Effector CD8-positive, alpha-beta T cell (primary cell): ENCODE data around the gene TRIM23.
"Not testable (repeated sequence)": the region's sequence is repeated elsewhere in the genome, so short reads cannot be mapped to it uniquely, and the experiment has no call there.

ENCODE experiments used
- DNase-seq: peaks from one replicate; lab custom pipeline; 2025; lab: John Stamatoyannopoulos, UW
- total RNA-seq, 4 experiments: gene quantifications; one replicate each; lab custom pipeline; 2026; lab: John Stamatoyannopoulos, UW

Gene TRIM23
- total RNA-seq: 22.3 to 45.1 (median 38.6) reads per million in 4 experiments

GRCh38 chr5:65624025-65624570 is at the start of gene TRIM23:
Gene TRIM23 (minus strand): TSS chr5:65624333. CDS start chr5:65624274, 59 bp downstream.
- DNase-seq: peak; percentile 84

DNA sequence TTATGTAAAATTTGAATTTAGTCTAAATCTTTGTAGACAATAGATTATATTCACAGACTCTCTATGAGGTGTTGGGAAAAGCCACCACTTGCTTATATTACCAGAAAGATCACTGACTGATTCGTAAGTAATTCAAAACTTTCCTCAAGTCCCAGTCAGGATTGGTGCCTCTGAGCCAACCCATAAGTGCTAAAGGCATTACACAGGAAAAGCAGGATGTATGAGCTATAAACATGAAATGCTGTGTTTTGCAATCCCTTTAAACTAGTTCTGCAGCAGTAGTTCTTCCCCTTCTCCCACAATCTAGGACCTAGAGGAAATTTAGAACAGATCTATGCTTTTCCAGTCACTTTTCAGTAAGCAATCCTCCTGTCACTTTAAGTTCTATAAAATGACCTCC is 48.7 kb upstream of the TRIM23 start:
- no peak for DNase-seq

DNA sequence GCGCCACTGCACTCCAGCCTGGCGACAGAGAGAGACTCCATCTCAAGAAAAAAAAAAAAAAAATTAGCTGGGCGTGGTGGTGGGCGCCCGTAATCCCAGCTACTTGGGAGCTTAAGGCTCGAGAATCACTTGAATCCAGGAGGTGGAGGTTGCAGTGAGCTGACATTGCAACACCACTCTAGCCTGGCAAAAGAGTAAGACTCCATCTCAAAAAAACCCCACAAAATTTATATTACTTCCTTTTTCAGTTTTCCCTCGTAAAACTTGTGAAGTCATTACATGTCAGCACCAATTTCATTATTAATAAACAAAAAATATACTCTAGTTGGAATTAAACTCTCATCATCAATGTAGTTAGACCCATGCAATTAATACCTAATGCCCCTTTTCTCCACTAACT is 44.6 kb upstream of the TRIM23 start:
- DNase-seq: no peak

- DNase-seq: no peak
These were observed 39.8 kb upstream of the TRIM23 start for GRCh38 chr5:65663804-65664521.

- DNase-seq: no peak
These were observed 30.6 kb upstream of the TRIM23 start for GRCh38 chr5:65654713-65655112.

DNA sequence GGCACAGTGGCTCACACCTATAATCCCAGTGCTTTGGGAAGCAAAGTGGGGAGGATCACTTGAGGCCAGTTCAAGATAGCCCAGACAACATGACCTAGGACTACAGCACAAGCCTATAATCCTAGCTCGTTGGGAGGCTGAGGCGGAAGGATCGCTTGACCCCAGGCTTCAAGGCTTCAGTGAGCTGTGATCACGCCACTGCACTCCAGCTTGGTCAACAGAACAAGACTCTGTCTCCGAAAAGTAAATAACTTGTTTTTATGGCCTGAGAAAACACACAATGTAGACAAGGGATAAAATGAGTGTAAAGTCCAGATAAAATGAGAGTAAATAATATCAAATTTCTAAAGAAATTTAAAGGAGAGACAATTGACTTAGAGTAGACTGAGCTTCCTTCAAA is 27.0 kb upstream of the TRIM23 start:
- no peak for DNase-seq

DNA sequence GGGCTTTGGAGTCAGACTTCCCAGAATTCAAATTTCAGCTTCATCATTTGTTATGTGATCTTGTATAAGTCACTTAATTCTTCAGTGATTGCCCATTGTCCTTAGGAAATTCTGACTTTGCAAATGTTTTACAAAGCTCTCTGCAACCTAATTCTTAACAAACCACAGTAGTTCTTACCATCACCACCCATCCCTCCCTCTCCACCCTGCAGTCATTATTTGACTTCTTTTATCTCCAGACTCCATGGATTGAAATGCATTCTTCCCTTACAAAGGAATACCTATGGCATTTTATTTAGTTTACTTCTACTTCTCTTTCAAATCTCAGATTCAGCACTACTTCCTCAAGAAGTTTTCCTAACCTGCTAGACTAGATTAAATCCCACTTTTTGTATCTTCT is 23.8 kb upstream of the TRIM23 start:
- no peak for DNase-seq

DNA sequence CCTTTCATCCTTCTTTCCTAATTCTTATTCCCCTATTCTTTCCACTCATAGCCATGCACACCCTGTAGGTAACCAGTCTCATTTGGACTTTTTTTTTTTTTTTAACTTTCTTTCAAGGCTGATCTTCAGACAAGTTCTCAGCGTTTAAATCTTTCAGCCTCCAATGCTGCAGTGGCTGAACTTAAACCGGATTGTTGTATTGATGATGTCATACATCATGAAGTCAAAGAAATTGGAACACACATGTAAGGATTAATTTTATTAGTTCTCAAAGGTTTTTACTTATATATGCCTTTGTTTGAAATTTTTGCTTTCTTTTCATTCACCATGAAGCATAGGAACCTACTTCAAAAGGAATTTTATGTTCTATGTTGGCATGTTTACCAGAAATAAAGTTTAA is 22.8 kb upstream of the TRIM23 start:
- DNase-seq: no peak

GRCh38 chr5:65640240-65640639 is 16.1 kb upstream of the TRIM23 start:
- DNase-seq: no peak

DNA sequence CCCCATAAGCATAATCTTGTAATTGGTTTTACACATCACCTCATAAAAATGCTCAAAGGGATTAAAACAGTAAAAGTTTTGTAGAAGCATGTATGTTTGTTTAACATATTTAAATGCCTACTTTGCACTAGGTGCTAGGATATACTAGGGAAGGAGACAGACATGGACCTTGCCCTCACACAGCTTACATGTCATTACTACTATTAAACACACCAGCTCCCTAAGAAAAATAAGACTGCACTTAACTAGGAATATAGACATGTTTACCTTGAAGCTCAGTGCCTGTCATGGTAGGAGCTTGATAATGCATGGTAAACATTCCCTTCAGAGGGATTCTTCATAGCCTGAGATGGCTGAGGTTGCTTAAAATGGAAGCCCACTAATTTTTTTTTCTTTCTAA is 6.8 kb upstream of the TRIM23 start:
- DNase-seq: no peak

GRCh38 chr5:65625743-65626142 is 1.6 kb upstream of the TRIM23 start:
- DNase-seq: no peak

- DNase-seq: peak; percentile 80
These were observed 730 bp upstream of the TRIM23 start, which contains the start of the genes SHLD3 and TRAPPC13 for GRCh38 chr5:65624571-65625555. Gene SHLD3 (plus strand): TSS chr5:65625027. CDS start chr5:65629588, 4,561 bp downstream. Gene TRAPPC13 (plus strand): TSS chr5:65625027. CDS start chr5:65625061, 34 bp downstream.

- no peak for DNase-seq
These were observed 651 bp downstream of the TRIM23 start for GRCh38 chr5:65623482-65623881.

DNA sequence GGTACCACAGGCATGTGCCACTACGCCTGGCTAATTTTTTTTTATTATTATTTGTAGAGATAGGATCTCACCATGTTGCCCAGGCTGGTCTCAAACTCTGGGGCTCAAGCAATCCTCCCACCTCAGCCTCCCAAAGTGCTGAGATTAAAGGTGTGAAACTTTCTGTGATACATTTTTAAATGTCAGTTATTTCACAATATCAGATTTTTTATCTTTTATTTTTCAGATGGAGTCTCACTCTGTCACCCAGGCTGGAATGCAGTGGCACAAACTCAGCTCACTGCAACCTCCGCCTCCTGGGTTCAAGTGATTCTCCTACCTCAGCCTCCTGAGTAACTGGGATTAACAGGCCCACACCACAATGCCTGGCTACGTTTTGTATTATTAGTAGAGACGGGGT is 2.2 kb downstream of the TRIM23 start:
- DNase-seq: not testable (repeated sequence)

- DNase-seq: no peak
These were observed 4.1 kb downstream of the TRIM23 start for GRCh38 chr5:65620021-65620420.

GRCh38 chr5:65612298-65612907 is 11.7 kb downstream of the TRIM23 start:
- DNase-seq: no peak

GRCh38 chr5:65611524-65611923 is 12.6 kb downstream of the TRIM23 start:
- no peak for DNase-seq

DNA sequence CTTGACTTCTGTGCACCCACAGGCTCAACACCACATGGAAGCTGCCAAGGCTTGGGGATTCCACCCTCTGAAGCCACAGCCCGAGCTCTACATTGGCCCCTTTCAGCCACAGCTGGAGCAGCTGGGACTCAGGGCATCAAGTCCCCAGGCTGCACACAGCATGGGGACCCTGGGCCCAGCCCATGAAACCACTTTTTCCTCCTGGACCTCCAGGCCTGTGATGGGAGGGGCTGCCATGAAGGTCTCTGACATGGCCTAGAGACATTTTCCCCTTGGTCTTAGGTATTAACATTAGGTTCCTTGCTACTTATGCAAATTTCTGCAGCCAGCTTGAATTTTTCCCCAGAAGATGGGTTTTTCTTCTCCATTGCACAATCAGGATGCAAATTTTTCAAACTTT is 22.4 kb downstream of the TRIM23 start:
- DNase-seq: not testable (repeated sequence)

DNA sequence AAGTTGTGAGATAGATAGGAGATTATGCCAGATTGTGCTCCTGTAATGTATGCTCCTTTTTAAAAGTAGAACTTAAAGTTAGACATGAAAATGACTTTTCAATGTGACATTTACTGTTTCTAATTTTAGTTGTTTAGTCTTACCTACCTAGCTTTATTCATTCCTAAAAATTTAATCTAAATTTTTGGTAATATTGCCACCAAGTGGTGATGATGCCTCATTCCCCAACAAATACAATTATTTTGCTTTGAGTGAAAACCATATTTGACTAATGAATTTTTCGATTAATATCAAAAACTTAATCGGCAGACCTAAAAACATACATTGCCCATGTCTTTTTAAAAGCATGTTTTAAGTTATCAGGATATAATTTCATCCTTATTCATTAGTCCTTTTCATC is 35.4 kb downstream of the TRIM23 start:
- no peak for DNase-seq

- no peak for DNase-seq
These were observed 47.0 kb downstream of the TRIM23 start for GRCh38 chr5:65577141-65577540.

DNA sequence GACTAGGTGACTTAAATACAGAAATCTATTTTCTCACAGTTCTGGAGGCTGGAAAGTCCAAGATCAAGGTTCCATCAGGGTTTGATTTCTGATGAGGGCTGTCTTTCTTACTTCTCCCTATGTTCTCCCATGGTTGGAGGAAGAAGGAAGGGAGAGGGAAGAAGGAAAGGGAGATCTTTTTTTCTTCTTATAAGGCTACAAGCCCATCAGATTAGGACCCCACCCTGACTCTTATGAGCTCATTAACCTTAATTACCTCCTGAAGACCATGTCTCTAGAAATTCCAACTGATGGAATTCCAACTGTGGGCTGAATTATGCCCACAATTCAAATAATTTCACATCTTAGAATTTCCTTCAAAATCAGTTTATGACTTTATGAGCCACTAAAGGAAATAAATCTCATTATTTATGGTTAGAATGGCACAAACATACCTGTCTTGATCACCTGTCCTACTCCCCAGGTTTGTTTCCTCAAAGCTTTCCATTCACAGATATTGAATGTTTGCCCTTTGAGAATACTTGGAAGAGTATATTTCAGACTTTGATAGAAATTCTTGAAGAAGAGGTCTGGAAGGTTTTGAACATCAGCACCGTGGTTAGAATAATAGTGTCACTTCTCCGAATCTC is 53.4 kb downstream of the TRIM23 start:
- DNase-seq: no peak
